ENCODE measurements around the gene UNKL. TPM values are rescaled to one million over a fixed set of nuclear protein-coding genes. Genes with fewer than 3 reads are reported as not detected.

UNKL gene
- total RNA-seq, 1 donor from 2014 or later, result 70.7 TPM

- Mint-ChIP-seq H3K27ac (no peak overlapping the region), H3K9me3 (no peaks in the 10 kb centered on the region), H3K4me3 (no peak overlapping the region), H3K36me3 (ENCODE audit: low read depth) (no peaks in the 10 kb centered on the region), H3K27me3 (no peaks in the 10 kb centered on the region), H3K4me1 (no peaks in the 10 kb centered on the region)
- TF ChIP-seq, protein P1, sequence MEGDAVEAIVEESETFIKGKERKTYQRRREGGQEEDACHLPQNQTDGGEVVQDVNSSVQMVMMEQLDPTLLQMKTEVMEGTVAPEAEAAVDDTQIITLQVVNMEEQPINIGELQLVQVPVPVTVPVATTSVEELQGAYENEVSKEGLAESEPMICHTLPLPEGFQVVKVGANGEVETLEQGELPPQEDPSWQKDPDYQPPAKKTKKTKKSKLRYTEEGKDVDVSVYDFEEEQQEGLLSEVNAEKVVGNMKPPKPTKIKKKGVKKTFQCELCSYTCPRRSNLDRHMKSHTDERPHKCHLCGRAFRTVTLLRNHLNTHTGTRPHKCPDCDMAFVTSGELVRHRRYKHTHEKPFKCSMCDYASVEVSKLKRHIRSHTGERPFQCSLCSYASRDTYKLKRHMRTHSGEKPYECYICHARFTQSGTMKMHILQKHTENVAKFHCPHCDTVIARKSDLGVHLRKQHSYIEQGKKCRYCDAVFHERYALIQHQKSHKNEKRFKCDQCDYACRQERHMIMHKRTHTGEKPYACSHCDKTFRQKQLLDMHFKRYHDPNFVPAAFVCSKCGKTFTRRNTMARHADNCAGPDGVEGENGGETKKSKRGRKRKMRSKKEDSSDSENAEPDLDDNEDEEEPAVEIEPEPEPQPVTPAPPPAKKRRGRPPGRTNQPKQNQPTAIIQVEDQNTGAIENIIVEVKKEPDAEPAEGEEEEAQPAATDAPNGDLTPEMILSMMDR (IDR thresholded peaks at IDR 0.05), result no peak
- ATAC-seq (ENCODE audit: low read depth) (no peak), DNase-seq (no peak)
- ChIA-PET CTCF (no interaction called here), POLR2A (interaction anchor here (1.1 kb wide), 1 partner anchor 17 kb away, joined by 10 read pairs; no protein-coding TSS in a partner anchor)
- intact Hi-C loops (cut with micrococcal nuclease), result no loop called here
These were observed 23.1 kb upstream of the UNKL start for GRCh38 chr16:1437606-1438005.

DNA sequence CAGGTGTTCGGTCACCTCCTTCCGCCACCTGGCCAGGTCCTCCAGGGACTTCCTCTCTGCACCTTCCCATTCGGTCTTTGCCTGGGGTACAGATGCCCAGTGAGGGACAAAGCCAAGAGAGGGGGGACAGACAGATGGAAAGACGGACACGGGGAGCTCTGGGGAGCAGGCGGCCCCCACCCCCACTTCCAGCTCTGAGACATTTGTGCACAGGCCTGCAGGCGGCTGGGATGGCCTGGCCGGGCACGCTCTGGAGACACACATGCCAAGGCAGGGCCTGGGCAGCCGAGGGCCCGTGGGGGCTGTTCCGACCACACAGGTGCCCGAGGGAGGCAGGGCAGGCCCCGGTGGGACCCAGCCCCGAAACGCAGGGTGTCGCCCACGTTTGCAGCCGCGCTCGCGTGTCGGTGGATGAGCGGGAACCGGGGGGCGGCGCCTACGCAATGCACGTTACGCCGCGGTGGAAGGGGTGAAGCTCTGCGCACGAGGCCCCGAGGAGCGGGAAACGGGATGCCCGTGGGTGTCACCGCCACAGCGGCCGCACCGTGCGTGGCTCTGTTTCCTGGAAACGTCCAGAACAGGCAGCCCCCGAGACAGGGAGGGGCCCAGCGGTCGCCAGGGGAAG, 22.3 kb upstream of the UNKL start:
- Mint-ChIP-seq H3K36me3 (ENCODE audit: low read depth) (no peaks in the 10 kb centered on the region), H3K9me3 (no peaks in the 10 kb centered on the region), H3K4me3 (no peak overlapping the region), H3K27me3 (no peaks in the 10 kb centered on the region), H3K27ac (no peak overlapping the region), H3K4me1 (peaks cover 4% of the 10 kb centered on the region)
- ATAC-seq (ENCODE audit: low read depth) (no peak), DNase-seq (no peak)
- CTCF ChIA-PET, result no interaction called here
- TF ChIP-seq, protein P1 (IDR thresholded peaks at IDR 0.05), result no peak
- intact Hi-C loops (cut with micrococcal nuclease), result no loop called here
- POLR2A ChIA-PET, result no interaction called here

DNA sequence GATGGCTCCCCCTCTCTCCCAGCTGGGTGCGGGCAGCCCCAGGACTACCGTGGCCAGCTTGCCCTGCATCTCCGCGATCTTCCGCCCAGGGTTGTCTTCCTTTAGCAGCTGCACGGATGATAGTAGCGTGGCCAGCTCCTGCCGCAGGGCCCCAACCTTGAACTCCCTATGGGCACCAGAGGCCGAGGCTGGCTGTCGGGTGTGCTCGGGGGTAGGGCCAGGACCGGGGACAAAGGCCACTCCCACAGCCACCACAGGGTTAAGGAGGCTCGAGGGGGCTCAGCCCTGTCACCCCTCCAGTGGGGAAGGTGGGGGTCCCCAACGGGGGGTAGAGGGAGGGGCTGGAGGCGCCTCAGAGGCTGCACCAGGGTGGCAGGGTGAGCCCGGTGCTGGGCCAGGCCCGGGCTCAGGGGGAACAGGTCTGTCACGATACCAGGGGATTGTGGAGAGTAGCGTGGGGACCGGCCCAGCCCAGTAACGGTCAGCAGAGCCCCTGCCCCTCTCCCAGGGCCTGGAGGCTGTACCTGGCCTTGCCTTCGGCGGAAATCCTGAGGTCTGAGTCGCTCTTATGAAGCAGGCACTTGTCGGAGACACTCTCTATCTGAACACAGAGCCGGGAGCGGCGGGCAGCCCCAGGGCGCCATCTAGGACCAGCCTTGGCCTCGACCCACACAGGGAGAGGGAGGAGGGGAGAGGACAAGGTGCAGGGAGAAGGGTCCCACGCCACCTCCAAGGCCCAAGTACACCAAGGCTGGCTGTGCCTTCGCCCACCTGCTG, 21.6 kb upstream of the UNKL start:
- DNase-seq (no peak), ATAC-seq (ENCODE audit: low read depth) (no peak)
- Mint-ChIP-seq H3K36me3 (ENCODE audit: low read depth) (no peaks in the 10 kb centered on the region), H3K9me3 (no peaks in the 10 kb centered on the region), H3K4me3 (no peak overlapping the region), H3K27ac (no peak overlapping the region), H3K27me3 (no peaks in the 10 kb centered on the region), H3K4me1 (peaks cover 4% of the 10 kb centered on the region)
- CTCF ChIA-PET, result no interaction called here
- POLR2A ChIA-PET, result interaction anchor here (0.5 kb wide), 1 partner anchor 15 kb away, joined by 7 read pairs; no protein-coding TSS in a partner anchor
- intact Hi-C loops (cut with micrococcal nuclease), result no loop called here
- TF ChIP-seq, protein P1 (IDR thresholded peaks at IDR 0.05), result no peak

- no peaks in the 10 kb centered on the region for H3K27me3 Mint-ChIP-seq
- POLR2A ChIA-PET, result interaction anchor here (0.5 kb wide), 1 partner anchor 14 kb away, joined by 7 read pairs; no protein-coding TSS in a partner anchor
- TF ChIP-seq, protein P1 (IDR thresholded peaks at IDR 0.05), result no peak
- ATAC-seq (ENCODE audit: low read depth) (no peak), DNase-seq (no peak)
- H3K4me1 Mint-ChIP-seq, result peaks cover 4% of the 10 kb centered on the region
- CTCF ChIA-PET, result interaction anchor here (0.5 kb wide), 1 partner anchor 285 kb away, joined by 3 read pairs; no protein-coding TSS in a partner anchor
- no peaks in the 10 kb centered on the region for H3K9me3 Mint-ChIP-seq
- H3K27ac Mint-ChIP-seq, result no peak overlapping the region
- no peak overlapping the region for H3K4me3 Mint-ChIP-seq
- H3K36me3 Mint-ChIP-seq (ENCODE audit: low read depth), result no peaks in the 10 kb centered on the region
- intact Hi-C loops (cut with micrococcal nuclease), result no loop called here
These were observed 20.4 kb upstream of the UNKL start for GRCh38 chr16:1434644-1435592.

All from activated B cell treated with CpG ODN at 0.5 μM for 24 hours (primary cell).